Gastroesophageal sphincter (tissue), 3 donors: Measurements from ENCODE around the gene HOXB4.

Experiments
- CTCF ChIP-seq, 4 experiments: fragments of 200-600 bp in 2 of 4; fragments of 450-650 bp in 2 of 4; sonication (generic) in 1 of 4; IDR thresholded peaks; one replicate each; pipeline ENCODE4 v1.5.1; 2017 to 2019; ENCODE audit warnings: antibody characterized with exemption in 4 of 4, mild to moderate bottlenecking in 2 of 4, moderate library complexity in 2 of 4
- EP300 ChIP-seq: sonication (generic); formaldehyde crosslinking; IDR thresholded peaks from one replicate; pipeline ENCODE4 v1.6.1; 2017; ENCODE audit warnings: antibody characterized with exemption, mild to moderate bottlenecking

- no peak for TF ChIP-seq EP300
- TF ChIP-seq CTCF (IDR thresholded peaks at IDR 0.05): no peak
Measured at GRCh38 chr17:48599354-48599753, 21.2 kb upstream of the HOXB4 start.
